Vagina (tissue), 2 donors: Measurements from ENCODE around the gene NFIB. TPM values are rescaled to one million over a fixed set of nuclear protein-coding genes. Genes with fewer than 3 reads are reported as not detected.

Experiments
- DNase-seq, 2 donors: peaks; one replicate each; pipeline ENCODE4 v3.0.0-alpha.2; 2017; ENCODE audit errors: extremely low spot score in 2 of 2
- H3K27ac ChIP-seq: fragments of 200-600 bp; sonication (generic); one replicate; pipeline ENCODE4 v1.5.1; 2019
- H3K27me3 ChIP-seq: fragments of 200-600 bp; sonication (generic); one replicate; pipeline ENCODE4 v1.5.1; 2019
- H3K36me3 ChIP-seq, 2 donors: fragments of 200-600 bp; sonication (generic); one replicate each; pipeline ENCODE4 v1.5.1; 2017 to 2019
- H3K4me1 ChIP-seq: fragments of 200-600 bp; sonication (generic); one replicate; pipeline ENCODE4 v1.5.1; 2019
- H3K4me3 ChIP-seq, 2 donors: fragments of 200-600 bp; sonication (generic); 1 replicate in 1 of 2; 2 replicates in 1 of 2; pipeline ENCODE4 v1.5.1; 2016 to 2019
- H3K9me3 ChIP-seq: fragments of 200-600 bp; sonication (generic); one replicate; pipeline ENCODE4 v1.5.1; 2019
- CTCF ChIP-seq, 3 experiments: fragments of 450-650 bp in 2 of 3; fragments of 200-600 bp in 1 of 3; sonication (generic) in 1 of 3; IDR thresholded peaks; one replicate each; pipeline ENCODE4 v1.5.1; 2017 to 2019; ENCODE audit warnings: antibody characterized with exemption in 3 of 3, mild to moderate bottlenecking in 2 of 3, moderate library complexity in 2 of 3
- POLR2A ChIP-seq, 2 donors: fragments of 450-650 bp; IDR thresholded peaks; one replicate each; pipeline ENCODE4 v1.6.1; 2017; ENCODE audit warnings: antibody characterized with exemption in 2 of 2, mild to moderate bottlenecking in 2 of 2, moderate library complexity in 2 of 2
- POLR2AphosphoS5 ChIP-seq, 2 donors: sonication (generic); formaldehyde crosslinking; IDR thresholded peaks; one replicate each; pipeline ENCODE4 v1.9.0; 2017; ENCODE audit warnings: antibody characterized with exemption in 2 of 2, mild to moderate bottlenecking in 2 of 2, low read depth in 1 of 2; ENCODE audit not compliant: insufficient read depth in 1 of 2
- intact Hi-C: fragments of 100-400 bp; cut with DNase I; formaldehyde crosslinking; loops from one replicate; pipeline ENCODE4 v1.15.1; 2023
- total RNA-seq: library from RNA; depleted of rRNA; stranded (reverse); fragments of >200 nt; gene quantifications from one replicate; pipeline ENCODE4 v1.2.3, GENCODE V29; 2016

NFIB gene
- total RNA-seq, 1 donor from 2014 or later, result 73.4 TPM

- H3K36me3 ChIP-seq, result no peaks in the 10 kb centered on the region
- peaks cover 15% of the 10 kb centered on the region for H3K4me1 ChIP-seq
- H3K27ac ChIP-seq, result no peak overlapping the region
- intact Hi-C loops, result no loop called here
- H3K4me3 ChIP-seq, result no peak overlapping the region
- H3K27me3 ChIP-seq, result no peaks in the 10 kb centered on the region
- H3K9me3 ChIP-seq, result no peaks in the 10 kb centered on the region
- no peak for DNase-seq
- TF ChIP-seq POLR2AphosphoS5 (IDR thresholded peaks at IDR 0.05; ENCODE audit: insufficient read depth in 1 of 2, low read depth in 1 of 2) (no peak), CTCF (IDR thresholded peaks at IDR 0.05) (no peak), POLR2A (IDR thresholded peaks at IDR 0.05) (no peak)
These were observed 125.4 kb downstream of the NFIB start for GRCh38 chr9:14188538-14188937.

- Histone ChIP-seq H3K27ac (no peak overlapping the region), H3K27me3 (no peaks in the 10 kb centered on the region), H3K4me1 (peaks cover 17% of the 10 kb centered on the region), H3K9me3 (no peaks in the 10 kb centered on the region), H3K36me3 (no peaks in the 10 kb centered on the region), H3K4me3 (no peak overlapping the region)
- TF ChIP-seq POLR2AphosphoS5 (IDR thresholded peaks at IDR 0.05; ENCODE audit: insufficient read depth in 1 of 2, low read depth in 1 of 2), result no peak
- TF ChIP-seq CTCF (IDR thresholded peaks at IDR 0.05), result no peak
- TF ChIP-seq POLR2A (IDR thresholded peaks at IDR 0.05), result no peak
- no peak for DNase-seq
- intact Hi-C loops, result no loop called here
These were observed 125.9 kb downstream of the NFIB start for GRCh38 chr9:14188011-14188410.

GRCh38 chr9:14186096-14186495 lies 127.8 kb downstream of the NFIB start:
- Histone ChIP-seq H3K4me3 (no peak overlapping the region), H3K36me3 (no peaks in the 10 kb centered on the region), H3K27me3 (no peaks in the 10 kb centered on the region), H3K9me3 (no peaks in the 10 kb centered on the region), H3K27ac (no peak overlapping the region), H3K4me1 (peaks cover 31% of the 10 kb centered on the region)
- TF ChIP-seq POLR2AphosphoS5 (IDR thresholded peaks at IDR 0.05; ENCODE audit: insufficient read depth in 1 of 2, low read depth in 1 of 2) (no peak), POLR2A (IDR thresholded peaks at IDR 0.05) (no peak), CTCF (IDR thresholded peaks at IDR 0.05) (no peak)
- no peak for DNase-seq
- intact Hi-C loops, result no loop called here

DNA sequence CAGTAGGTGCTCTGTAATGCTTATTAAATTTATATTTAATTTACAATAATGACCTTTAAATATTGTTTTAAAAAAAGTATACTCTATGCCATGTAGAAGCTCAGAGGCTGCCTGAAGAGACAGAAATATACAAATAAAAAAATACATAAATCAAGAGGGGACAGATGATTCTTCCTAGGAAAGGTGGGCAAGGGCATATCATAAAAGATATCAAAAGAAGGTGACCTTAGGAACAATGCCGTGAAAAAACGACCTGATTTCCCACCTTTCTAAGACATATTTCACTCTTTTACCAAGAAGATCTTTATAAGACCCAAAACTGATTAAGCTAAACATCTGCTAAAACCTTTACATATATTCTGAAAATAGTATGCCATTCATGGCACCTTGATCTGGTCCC lies 128.9 kb downstream of the NFIB start:
- Histone ChIP-seq H3K9me3 (no peaks in the 10 kb centered on the region), H3K27me3 (no peaks in the 10 kb centered on the region), H3K4me1 (peaks cover 40% of the 10 kb centered on the region), H3K4me3 (no peak overlapping the region), H3K27ac (no peak overlapping the region), H3K36me3 (no peaks in the 10 kb centered on the region)
- intact Hi-C loops, result no loop called here
- DNase-seq, result no peak
- no peak for TF ChIP-seq CTCF (IDR thresholded peaks at IDR 0.05)
- TF ChIP-seq POLR2A (IDR thresholded peaks at IDR 0.05), result no peak
- no peak for TF ChIP-seq POLR2AphosphoS5 (IDR thresholded peaks at IDR 0.05; ENCODE audit: insufficient read depth in 1 of 2, low read depth in 1 of 2)

DNA sequence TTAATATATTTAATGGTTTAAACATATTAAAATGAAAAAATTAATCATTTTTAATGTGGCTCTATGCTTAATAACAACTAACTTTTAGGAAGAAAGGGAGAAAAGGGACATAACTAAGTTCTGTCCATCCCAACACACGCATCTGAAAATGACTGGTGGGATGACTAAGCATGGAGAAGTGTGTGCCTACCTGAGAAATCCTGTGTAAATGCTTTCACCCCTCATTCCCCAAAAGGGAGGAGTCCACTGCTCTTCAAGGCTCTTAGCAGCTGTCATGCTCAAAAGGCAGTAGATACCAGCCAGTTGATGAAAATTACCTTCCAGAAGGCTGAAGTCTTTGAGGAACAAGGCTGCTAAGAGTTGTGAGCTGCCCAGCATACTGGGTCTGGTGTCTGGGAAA lies 130.9 kb downstream of the NFIB start:
- Histone ChIP-seq H3K9me3 (no peaks in the 10 kb centered on the region), H3K27me3 (no peaks in the 10 kb centered on the region), H3K4me1 (peaks cover 43% of the 10 kb centered on the region), H3K36me3 (no peaks in the 10 kb centered on the region), H3K27ac (no peak overlapping the region), H3K4me3 (no peak overlapping the region)
- no peak for DNase-seq
- TF ChIP-seq POLR2A (IDR thresholded peaks at IDR 0.05), result no peak
- no peak for TF ChIP-seq CTCF (IDR thresholded peaks at IDR 0.05)
- TF ChIP-seq POLR2AphosphoS5 (IDR thresholded peaks at IDR 0.05; ENCODE audit: insufficient read depth in 1 of 2, low read depth in 1 of 2), result no peak
- intact Hi-C loops, result no loop called here
